ENCODE results near the gene BTC. TPM values are rescaled to one million over a fixed set of nuclear protein-coding genes. Genes with fewer than 3 reads are reported as not detected.

The BTC gene
- total and polyA plus RNA-seq, 2 of the 13 experiments (the other 11 are each of a cell fraction or from before 2014, with no cell fraction given): not detected

- TF ChIP-seq ZNF142 (CRISPR knock-in tag; IDR thresholded peaks at IDR 0.05) (no peak), HIC2 (CRISPR knock-in tag; IDR thresholded peaks at IDR 0.05; ENCODE audit: low read depth) (peak; percentile 31; the same call in 1 of the 2 replicates), GABPB1 (CRISPR knock-in tag; IDR thresholded peaks at IDR 0.05) (peak; percentile 49; the same call in 1 of the 2 replicates), ZNF687 (CRISPR knock-in tag; IDR thresholded peaks at IDR 0.05) (peak; percentile 49), SP1 (IDR thresholded peaks at IDR 0.05) (no peak), SP1 (CRISPR knock-in tag; IDR thresholded peaks at IDR 0.05) (no peak), ZNF292 (CRISPR knock-in tag; IDR thresholded peaks at IDR 0.05; ENCODE audit: borderline replicate concordance, low read depth) (0 out of 2 replicates have a peak, but pooled peaks have one; percentile 12), ZKSCAN5 (CRISPR knock-in tag; IDR thresholded peaks at IDR 0.05) (no peak), ZFP90 (CRISPR knock-in tag; IDR thresholded peaks at IDR 0.05; ENCODE audit: borderline replicate concordance) (no peak), HMGXB3 (CRISPR knock-in tag; IDR thresholded peaks at IDR 0.05; ENCODE audit: borderline replicate concordance) (no peak)
These were observed 454 bp downstream of the BTC start (continued) for GRCh38 chr4:74793757-74794381.
